HG03175 (cell line): ENCODE results near the gene CFAP91.
"Not testable (repeated sequence)": the region's sequence is repeated elsewhere in the genome, so short reads cannot be mapped to it uniquely, and the experiment has no call there.

Experiments
- ATAC-seq: cut with Tn5 transposase; IDR thresholded peaks from one replicate; pipeline ENCODE4 v1.9.1; 2021; ENCODE audit warnings: mild to moderate bottlenecking, moderate library complexity; ENCODE audit not compliant: unreplicated experiment

The CFAP91 gene

DNA sequence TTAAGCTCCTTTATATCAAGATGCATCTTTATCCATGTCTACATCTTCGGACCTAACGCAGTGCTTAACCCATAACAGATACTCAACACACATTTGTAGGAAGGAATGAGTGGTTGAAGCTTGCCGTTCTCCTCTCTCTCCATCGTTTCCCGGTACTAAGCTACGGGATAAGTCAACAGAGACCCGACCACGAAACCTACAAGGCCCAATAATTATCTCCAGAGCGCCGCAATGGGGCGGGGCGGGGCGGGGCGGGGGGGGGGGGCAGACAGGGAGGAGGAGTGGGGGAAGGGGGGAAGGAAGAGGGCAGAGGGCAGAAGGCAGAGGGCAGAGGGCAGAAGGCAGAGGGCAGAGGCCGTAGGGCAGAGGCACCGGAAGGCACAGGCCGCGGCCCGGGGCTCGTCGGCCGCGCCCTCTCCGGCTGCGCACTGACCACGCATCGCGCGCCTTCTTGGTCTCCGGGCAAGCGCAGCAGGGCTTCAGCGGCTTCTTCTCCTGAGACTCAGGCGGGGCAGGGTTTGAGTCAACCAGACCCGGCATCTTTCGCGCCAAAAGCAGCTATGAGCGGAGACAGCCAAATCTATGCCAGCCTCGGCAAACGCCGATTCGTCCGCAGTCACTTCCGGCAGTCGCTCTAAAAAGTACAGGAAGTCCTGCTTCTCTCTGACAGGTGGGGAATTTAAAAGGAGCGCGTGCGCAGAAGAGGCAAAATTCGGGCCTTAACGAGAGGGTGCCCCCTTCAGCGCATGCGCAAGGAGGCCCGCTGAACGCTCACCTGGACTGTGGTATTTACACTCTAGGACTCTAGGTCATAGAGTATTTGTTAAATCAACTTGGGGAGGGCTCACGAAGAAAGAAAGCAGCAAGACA is 25.8 kb upstream of the CFAP91 start, which contains the start of gene COX17:
TSS of gene COX17 (minus strand) at position 636 of the 870 bp plus-strand sequence. CDS start at position 540, 96 bp downstream.
- ATAC-seq, result peak; percentile 90

DNA sequence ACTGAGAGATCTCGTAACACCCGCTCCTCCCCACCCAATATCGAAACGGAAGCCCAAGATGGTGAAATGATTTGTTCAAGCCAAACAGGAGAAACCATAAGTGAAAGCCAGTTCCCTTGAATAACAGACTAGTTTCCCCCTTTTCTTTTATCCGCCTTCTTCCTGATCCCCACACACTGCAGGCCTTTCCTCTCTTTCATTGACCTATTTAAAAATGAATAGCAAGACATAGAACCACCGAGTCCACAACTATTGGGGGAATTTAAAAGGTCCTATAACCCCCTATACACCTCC is 25.2 kb upstream of the CFAP91 start:
- peak; percentile 0 for ATAC-seq

DNA sequence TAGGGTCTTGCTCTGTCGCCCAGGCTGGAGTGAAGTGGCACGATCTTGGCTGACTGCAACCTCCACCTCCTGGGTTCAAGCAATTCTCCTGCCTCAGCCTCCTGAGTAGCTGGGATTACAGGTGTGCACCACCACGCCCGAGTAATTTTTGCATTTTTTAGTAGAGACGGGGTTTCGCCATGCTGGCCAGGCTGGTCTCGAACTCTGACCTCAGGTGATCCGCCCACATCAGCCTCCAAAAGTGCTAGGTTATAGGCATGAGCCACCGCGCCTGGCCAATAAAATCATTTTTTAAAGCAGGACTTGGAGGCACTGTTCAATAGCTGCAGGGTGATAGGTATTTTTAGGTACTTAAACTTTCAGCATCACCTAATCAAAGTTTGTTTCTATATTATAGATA is 24.6 kb upstream of the CFAP91 start:
- ATAC-seq, result not testable (repeated sequence)

DNA sequence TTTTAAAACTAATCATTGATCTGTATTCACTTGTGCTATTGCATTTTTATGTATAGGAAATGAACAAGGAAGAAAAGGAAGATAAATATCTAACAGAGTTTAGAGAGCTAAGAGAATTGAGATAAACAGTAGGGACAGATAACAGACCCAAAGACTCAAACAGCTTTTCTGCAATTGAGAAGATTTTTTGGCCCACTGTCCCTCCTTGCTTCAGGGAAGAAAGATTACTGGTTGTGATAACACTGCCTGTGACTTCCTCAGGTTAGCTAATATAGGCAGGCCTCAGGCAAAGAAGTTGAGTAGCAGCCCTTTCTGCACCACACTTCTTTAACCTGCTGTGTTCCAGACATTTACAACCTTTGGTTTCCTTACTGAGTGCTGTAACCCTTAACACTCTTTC is 22.9 kb upstream of the CFAP91 start:
- ATAC-seq, result no peak

DNA sequence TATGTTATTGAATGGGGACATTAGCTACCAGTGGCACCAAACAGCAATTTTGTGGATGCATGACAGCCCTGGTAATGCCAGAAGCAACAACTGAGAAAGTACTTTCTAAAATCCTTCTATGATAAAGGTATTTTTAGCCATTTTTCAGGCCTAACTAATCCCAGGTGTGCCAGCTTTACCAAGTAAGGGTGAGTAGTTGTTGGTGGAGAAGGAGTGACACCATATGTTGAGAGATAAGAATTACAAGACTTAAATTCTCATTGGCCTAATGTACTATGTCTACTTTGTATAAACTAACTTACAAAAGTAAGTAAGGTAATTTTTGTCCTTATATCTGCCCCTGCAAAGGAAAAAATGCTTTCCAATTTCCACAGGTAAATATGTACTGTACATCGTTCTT is 21.5 kb upstream of the CFAP91 start:
- no peak for ATAC-seq

DNA sequence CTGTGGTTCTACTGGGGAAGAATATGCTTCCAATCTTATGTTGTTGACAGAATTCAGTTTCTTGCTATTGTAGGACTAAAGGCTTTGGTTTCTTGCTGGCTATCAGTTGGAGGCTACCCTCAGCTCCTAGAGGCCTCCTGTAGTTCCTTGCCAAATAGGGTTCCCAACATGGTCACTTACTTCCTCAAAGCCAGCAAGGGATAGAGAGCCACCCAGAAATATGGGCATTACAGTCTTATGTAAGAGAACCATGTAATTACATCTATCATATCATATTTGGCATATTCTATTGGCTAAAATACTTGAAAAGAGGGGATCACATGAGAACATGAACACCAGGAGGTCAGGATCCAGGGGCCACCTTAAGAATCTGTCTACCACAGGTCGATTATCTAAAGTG is 19.4 kb upstream of the CFAP91 start:
- ATAC-seq, result no peak

DNA sequence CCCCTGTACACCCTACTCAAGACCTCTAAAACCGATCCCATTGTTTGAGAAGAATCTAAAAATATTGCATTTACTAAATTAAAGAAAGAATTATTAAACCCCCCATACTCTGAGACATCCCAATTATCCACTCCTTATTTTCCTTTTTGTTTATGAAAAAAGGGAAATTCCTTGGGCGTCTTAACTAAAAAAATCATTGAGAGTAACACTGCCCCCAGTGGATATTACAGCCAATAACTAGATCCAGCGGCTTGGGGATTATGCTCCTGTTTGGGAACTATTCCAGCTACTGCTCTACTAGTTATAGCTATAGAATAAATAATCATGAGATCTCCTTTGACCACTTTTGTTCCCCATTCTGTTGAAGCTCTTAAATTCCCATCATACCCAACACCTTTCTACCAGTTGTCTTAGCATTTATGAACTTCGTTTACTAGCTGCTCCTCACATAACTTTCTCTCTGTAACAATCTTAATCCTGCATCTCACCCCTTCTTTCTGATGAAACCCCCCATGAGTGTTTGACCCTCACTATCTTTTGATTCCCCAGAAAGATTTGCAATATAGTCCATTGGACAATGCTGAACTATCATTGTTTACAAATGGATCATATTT is 12.7 kb upstream of the CFAP91 start:
- no peak for ATAC-seq

DNA sequence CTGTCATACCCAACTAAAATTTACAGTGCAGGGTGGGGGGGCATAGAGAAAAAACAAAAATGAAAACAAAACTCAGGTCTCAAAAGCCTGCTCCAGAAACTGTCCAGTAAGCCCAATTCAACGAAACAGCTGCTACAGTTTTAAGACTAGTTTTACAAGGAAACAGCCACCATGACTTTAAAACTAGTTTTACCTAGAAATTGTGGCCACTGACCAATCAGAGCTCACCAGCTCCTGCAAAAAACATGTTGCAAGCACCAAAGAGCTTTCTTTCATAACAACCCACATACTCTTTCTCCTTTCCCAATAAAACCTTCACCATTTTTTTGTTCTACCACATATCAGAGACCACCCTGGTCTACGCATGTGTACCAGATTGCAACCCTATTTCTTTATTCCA is 7.3 kb upstream of the CFAP91 start:
- ATAC-seq, result no peak

DNA sequence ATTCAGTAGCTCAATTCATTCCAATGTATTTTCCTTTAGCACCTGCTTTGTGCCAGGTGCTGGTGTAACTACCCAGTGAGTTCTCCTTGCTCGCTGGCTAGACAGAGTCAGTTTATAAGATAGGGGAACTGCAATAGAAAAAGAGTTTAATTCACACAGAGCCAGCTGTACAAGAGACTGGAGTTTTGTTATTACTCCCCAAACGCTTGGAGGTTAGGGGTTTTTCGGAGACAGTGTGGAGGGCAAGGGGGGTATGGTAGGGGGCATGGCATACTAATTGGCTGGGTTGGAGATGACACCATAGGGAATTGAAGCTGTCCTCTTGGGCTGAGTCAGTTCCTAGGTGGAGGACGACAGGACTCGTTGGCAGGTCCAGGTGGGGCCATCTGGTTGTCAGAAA is 5.4 kb upstream of the CFAP91 start:
- no peak for ATAC-seq

DNA sequence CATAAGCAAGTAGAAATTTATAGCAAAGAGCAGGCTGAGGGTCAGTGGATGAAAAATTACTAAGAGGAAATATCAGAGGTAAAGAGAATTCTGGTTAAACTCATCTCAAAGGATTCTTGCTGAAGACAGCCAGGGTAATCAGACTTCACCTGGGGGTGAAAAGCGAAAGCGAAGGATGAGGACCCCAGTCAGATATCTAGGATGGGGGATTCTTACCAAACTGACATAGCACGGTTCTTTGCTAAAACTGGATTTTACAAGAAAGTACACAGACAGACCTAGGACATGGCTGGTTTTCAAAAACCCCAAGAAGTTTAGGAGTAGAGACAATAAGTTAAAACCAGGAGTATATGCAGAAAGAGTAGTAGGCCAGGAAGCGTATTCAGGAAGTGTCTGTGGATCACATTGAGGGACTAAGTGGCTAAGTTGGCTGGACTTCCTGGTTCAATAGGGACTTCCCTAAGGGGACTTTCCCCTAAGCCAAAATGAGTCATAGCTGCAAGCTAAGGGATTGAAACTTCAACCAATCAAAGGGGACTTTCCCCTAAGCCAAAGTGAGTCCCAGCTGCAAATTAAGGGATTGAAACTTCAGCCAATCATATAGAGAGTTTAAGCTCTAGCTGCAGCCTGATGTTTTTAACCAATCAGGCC is 2.4 kb upstream of the CFAP91 start:
- ATAC-seq, result peak; percentile 32

DNA sequence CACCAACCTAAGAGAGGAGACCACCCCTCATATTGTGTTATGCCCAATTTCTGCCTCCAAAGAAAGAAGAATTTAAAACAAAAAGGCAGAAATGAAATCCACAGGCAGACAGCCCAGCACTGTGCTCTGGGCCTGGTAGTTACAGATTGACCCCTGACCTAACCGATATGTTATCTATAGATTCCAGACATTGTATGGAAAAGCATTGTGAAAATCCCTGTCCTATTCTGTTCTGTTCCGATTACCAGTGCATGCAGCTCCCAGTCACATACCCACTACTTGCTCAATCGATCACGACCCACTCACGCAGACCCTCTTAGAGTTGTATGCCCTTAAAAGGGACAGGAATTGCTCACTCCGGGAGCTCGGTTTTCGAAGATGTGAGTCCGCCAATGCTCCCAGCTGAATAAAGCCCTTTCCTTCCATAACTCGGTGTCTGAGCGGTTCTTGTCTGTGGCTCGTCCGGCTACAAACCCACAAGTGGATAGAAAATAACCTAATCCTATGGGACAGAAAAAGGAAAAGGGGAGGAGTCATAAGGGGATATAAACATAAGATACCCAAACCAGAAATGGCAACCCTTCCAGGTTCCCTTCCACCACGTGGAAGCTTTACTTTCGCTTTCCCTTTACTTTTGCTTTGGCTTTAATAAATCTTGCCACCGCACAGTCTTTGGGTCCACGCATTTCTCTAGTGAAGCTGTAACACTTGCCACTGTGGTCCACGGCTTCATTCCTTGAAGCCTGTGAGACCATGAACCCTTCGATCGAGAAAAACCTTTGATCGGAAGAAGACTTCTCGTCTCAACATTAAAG is 1.7 kb upstream of the CFAP91 start:
- no peak for ATAC-seq

DNA sequence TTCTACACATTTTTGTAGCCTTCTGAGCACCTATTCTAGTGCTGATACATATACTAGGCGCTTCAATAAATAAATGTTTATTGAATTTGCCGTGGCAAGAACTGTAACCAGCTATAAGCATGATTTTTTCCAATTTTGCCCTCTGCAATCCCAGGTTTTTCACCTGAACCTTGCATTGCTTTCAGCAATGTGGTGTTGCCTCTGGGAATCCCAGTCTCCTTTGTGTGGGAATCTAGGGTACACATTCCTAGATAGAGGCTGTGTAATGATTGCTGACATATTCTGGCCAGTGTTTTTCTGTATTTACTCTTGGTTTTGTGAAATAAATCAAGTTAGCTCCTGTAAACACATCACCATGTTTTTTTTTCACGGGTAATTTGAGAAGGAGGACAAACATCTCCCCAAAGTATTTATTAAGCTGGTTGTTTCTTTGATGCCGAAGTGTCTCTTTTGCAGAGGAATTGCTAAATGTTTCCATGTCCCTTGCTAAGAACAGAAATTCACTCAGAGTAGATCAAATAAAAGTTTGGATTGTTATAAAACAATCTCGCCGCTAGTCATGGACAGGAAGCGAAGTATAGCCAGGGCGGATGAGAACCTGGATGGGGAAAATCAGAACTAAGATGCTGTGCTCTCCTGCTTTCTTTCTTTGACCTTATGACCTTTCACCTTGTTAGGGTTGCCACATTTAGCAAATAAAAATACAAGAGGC is 1.2 kb downstream of the CFAP91 start:
- ATAC-seq, result no peak

DNA sequence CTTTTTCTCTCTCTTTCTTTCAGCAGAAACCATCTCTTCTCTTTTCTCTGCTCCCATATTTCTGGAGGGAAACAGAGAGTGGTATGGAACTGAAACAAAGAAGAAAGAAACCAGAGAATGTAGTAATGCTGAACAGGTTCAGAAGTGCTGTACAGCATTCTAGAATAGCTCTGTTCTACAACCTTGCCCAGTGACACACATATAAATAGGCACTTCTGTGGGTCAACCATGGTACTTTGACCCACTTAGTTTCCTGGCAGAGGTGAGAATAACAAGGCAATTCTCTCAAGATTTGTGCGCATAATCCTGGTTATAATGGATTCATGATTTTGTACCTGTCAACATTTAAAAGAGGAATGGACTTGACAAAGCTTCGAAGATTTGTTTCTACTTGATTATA is 12.3 kb downstream of the CFAP91 start:
- ATAC-seq, result no peak

DNA sequence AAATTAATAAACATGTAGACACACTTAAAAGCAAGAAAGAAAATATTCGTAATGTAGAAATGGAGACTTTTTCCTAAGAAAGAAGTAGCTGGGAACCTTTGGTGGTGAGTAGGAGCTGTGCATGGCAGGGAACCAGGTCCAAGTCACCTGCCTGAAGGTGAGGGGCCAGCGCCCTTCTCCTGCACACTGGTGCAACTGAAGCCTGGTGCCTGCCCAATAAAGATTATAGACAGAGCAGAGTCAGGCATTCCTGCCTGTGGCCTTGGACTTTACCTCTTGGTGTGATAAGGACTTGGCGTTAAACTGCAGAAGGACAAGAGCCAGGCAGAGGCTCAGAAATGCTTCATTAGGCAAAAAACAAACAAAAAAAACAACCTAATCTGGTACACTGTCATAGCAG is 14.2 kb downstream of the CFAP91 start:
- ATAC-seq, result no peak

DNA sequence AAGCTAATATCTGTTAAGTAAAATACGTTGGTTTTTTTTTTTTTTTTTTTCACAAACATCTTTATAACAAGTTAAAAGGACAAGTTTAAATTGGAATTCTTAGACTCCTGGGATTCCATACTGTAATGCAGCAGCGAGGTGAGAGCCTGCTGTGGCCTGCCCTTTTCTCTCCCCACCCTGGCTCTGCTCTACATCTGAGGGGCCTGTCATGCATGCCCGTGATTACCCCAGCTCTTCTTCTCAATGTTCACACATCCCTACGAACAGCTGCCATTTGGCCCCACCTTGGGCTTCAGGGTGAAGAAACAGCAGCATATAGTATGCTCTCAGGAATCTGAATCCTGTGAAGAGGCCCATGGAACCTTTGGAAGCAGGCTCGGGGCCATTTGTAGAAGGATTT is 14.7 kb downstream of the CFAP91 start:
- ATAC-seq, result no peak

DNA sequence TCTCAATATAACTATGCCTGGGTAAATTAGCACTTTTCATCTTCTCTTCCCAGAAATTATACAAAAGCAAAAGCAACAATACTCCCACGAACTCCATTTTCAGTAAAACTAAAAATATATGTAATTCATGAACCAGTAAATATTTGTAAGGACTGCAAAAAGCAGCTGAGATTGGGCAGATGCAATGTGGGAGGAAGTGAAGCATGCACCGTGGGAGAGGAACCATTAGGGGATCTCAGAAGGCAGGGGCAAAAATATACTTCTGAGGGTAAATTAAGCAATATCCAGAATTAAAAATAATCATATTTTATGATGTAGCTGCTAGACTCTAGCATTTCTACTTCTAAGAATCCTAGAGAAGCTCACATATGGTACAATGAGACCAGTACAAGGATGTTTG is 20.2 kb downstream of the CFAP91 start:
- no peak for ATAC-seq

DNA sequence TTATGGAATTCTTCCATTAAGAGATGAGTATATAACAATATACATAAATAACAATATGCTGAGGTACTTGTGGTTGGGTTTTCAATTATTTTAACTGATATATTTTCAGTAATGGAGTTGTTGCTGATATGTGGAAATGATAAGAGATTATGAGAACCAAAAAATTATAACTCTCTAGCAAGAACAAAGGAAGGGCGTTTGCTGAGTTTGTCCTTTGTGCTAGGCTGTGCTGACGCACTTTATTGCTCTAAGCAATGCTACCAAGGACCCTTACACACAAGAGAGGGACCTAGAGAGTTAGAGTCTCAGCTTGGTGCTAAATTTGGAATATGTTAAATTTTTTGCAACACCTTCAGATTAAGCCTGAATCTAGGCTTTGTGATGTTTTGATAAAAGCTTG is 24.1 kb downstream of the CFAP91 start:
- ATAC-seq, result no peak

DNA sequence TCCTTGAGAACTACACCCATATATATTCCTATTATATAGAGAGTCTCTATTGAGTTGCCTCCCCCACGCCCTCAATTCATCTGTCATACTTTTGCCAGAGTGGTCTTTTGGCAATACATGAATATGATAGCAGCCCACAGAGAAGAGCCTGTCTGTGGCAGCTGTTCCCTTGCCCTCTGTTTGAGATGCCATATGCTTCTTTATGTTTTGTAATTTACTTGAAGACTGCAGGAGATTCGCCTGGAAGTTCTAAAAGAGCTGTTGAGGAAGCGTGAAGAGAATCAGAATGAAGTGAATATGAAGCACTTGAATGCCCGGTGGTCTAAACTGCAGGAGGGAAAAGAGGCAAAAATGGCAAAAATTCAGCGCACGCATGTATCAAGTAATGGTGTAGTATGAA is 27.2 kb downstream of the CFAP91 start:
- no peak for ATAC-seq

DNA sequence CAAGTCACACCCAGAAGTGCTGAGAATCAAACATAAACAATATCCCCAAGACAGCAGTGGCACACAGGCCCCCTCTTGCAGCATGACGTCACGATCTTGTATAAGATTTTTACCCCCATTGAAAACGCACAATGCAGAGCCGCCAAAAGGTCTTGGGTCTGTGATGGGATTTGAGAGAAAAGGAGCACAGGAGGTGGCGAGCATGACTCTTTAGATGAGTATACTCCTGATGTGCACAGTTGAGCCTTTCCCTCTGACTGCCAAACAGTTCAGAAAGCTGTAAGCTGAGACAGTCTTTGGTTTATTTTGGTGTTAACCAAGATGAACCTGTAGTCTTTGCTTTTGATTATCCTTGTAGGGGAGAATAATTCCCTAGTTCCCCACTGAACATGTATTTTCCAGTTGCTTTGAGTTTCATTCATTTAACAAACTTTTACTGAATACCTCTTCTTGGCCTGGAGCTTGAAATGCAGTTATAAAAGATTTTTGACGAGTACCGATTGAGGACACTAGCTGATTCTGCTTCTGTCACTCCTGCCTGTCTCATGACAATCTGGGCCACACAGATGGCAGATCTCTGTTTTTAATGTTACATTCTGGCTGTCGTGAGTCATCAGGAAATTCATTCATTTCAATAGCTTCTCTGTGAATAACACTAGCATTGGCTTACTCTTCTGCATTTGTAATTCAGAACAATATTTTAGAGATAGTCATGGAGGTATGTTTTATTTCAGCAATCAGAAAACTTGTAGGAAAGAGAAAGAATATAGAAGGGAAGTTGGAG is 28.9 kb downstream of the CFAP91 start:
- ATAC-seq, result no peak

DNA sequence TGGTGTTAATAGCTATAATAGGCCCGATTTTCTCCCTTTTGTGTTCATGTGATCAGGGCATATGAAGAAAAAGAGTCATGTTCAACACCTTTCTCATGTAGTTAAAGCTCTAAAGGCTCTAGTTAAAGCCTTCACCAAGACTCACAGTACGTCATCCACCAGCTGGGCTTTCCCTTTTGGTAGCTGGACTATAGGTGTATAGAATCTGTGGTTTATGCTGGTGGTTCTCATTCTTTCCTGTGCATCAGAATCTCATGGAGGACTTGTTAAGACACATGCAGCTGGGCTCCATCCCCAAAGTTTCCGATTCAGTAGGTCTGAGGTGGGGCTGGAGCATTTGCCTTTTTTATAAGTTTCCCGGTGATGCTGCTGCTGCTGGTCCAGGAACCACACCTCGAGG is 31.0 kb downstream of the CFAP91 start:
- no peak for ATAC-seq
